Measurements from ENCODE around the gene PCP4L1.

Gene PCP4L1

GRCh38 chr1:161324020-161324419 is 65.5 kb downstream of the PCP4L1 start:
- DNase-seq = no peak

GRCh38 chr1:161330346-161330745 is 71.8 kb downstream of the PCP4L1 start:
- DNase-seq = no peak

GRCh38 chr1:161333166-161333565 is 74.6 kb downstream of the PCP4L1 start:
- DNase-seq = no peak
